GM21529 (cell line): ENCODE results near the gene GPR137B.

Experiments used
- ATAC-seq: cut with Tn5 transposase; IDR thresholded peaks from one replicate; pipeline ENCODE4 v1.9.1; 2021; ENCODE audit not compliant: unreplicated experiment

Gene GPR137B

DNA sequence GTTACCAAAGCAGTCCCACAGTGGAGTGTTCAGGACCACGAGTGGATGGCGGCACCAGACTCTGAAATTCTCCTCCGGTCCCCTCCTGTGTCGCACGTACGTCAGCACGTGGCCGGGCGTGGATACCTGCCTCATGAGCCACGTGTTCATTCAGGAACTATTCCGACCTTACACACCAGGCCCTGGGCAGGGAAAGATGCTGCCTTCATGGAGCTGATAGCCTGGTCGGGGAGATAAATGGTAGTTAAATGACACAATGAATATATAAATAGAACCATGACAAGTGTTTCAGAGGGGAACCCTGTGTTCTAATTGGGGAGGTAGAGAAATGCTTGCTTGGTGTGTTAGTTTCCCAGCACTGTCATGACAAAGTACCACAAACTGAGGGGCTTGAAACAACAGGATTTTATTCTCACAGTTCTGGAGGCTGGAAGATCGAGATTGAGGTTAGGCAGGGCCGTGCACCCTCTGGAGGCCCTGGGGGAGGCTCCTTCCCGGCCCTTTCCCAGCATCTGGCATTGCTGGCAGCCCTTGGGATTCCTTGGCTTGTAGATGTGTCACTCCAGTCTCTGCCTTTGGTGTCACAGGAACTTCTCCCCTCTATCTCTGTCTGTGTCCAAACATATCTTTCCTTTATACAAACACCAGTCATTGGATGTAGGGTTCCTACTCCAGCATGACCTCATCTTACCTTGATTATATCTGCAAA is 28.9 kb upstream of the GPR137B start:
- no peak for ATAC-seq

GRCh38 chr1:236114076-236114747 is 28.1 kb upstream of the GPR137B start:
- no peak for ATAC-seq

DNA sequence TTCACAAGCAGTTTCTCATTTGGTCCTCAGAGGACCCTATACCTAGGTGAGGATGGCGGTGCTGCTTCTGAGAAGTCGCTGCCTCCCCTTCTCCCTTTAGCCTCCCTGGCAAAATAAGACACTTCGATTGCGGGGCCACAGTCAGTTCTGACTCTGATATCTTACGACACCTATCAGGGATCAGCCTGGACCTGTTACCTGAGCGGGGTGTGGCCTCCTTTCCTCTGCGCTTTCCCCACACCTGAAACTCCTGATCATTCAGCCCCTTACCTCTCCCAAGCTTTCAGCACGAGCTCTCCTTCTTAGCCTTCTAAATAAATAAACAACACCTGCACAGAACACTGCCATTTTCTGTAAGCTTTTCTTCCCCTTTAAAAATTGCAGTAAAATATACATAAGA is 24.6 kb upstream of the GPR137B start:
- ATAC-seq: no peak

GRCh38 chr1:236119943-236120484 is 22.3 kb upstream of the GPR137B start:
- ATAC-seq: no peak

DNA sequence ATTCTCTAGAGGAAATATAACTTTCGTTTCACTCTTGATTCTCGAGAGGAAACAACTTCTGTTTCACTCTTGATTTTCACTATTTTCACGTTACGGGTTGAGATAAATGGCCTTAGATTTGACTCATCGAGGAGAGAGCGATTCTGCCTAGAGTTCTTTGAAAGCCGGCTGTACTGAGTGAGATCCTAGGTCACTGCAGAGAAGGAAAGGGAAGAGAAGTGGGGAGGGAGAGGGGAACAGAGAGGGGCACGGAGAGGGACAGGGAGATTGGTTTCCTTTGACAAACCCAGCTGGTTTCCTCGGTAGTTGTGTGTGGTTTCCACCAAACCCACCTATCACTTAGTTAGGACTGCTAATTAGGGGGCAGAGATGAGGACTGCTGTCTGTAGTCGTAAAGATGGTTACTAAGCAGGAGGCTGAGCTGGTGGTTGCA is 21.6 kb upstream of the GPR137B start:
- peak; percentile 57 for ATAC-seq

DNA sequence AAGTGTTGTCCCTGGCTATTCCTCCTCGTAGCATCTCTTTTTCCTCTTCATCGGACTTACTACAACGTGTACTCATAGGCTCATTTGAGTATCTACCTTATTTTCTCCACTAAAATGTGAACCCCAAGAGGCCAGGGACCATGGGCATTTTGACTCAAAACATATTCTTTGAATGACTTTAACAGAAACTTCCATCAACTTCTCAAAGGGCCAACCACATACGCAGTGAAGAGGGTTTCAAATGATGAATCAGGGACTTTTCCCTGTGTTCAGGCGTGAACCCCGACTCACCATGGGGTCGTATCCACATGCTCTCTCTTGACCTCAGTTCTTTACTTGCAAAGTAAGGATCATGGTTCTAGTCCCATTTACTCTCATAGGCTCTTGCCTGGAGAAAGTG is 20.2 kb upstream of the GPR137B start:
- ATAC-seq: peak; percentile 62

GRCh38 chr1:236123563-236123962 is 18.8 kb upstream of the GPR137B start:
- no peak for ATAC-seq

- ATAC-seq: no peak
Observed at GRCh38 chr1:236124965-236125364, 17.4 kb upstream of the GPR137B start.

GRCh38 chr1:236127045-236127444 is 15.3 kb upstream of the GPR137B start:
- ATAC-seq: no peak

DNA sequence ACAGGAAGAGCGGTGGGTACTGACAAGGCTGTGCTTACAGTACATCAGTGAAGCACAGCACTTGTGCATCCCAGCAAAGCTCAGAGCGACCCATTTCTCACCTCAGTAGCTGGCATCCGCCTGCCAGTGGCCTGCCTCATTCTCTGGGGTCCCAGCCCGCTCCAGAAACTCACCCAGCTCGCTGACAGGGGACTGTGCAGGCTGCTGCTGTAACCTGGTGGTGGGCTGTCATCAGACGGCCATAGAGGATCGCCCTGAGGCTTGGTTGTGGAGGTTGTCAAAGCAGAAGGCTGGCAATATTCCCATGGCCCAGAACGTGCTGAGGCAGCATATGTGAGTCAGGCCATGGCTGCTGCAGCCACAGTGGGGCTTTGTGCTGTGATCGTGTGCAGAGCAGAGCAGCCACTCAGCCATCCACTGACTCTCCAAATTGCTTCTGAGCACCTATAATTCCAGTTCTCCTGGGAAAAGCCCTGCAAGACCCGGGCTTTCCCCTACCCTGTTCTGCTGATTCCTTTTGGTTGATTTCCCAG is 13.6 kb upstream of the GPR137B start:
- no peak for ATAC-seq

DNA sequence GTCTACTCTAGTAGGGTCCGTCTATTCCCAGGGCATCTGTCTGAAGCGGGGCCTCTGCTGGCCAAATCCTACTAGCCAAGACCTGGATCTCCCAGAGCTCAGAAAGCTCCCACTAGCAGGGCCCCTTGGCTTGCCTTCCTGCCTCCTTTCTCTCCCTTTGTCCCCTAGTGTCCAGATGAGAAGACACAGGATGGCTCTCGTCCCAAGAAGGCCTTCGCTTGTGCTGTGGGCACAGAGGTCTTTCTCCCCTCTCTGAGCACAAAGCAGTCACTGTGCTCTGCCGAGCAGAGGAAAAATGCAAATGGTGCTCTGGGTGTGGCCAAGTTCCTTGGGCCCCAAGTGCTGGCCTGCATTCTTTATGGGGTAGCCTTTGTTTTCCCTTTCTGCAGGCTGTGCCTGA is 13.0 kb upstream of the GPR137B start:
- no peak for ATAC-seq

- no peak for ATAC-seq
Observed at GRCh38 chr1:236130372-236130771, 12.0 kb upstream of the GPR137B start.

GRCh38 chr1:236131916-236132315 is 10.4 kb upstream of the GPR137B start:
- ATAC-seq: no peak

GRCh38 chr1:236132420-236133046 is 9.8 kb upstream of the GPR137B start:
- ATAC-seq: no peak

DNA sequence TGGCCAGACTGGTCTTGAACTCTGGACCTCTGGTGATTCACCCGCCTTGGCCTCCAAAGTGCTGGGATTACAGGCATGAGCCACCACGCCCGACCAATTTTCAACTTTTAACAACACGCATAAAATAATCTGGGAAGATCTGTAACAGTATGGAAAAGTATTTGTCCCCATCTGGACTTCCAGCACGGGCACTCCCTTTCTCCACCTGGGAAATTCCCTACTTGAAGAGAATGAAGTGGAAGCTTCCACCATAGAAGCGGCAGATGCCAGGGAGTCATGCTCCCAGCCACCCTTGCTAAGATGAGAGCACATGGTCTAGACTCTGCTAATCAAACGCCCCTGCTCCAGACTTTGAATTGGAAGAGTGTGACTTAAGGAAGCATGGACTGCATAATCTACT is 9.0 kb upstream of the GPR137B start:
- no peak for ATAC-seq

GRCh38 chr1:236133802-236134201 is 8.5 kb upstream of the GPR137B start:
- ATAC-seq: no peak

DNA sequence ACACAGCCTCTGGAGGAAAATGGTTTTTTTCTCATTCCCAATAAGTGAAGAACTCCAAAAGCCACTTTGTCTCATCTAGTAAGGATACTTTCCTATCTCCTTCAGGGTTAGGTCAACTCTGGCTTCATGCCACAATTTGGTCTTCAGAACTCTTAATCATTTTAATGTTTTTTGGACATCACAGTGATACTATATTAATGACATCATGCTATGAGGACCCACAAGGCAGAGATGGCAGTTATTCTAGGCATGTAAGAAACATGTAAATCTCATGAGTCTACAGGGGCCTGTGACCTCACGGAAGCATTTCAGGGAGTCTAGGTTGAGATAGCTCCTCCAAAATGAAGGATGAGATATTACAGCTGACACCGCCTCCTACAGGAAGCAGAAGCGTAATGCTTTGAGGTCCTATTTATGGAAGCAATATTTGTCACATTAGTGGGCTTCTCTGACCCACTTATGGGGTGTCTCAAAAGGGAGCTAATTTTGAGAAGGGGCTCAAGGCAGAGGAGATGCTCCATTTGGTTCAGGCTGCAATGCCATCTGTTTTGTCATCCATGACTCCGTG is 5.0 kb upstream of the GPR137B start:
- ATAC-seq: no peak

- no peak for ATAC-seq
Observed at GRCh38 chr1:236139495-236139894, 2.8 kb upstream of the GPR137B start.

- ATAC-seq: no peak
Observed at GRCh38 chr1:236140705-236141446, 1.5 kb upstream of the GPR137B start.

- ATAC-seq: no peak
Observed at GRCh38 chr1:236141447-236142252, 689 bp upstream of the GPR137B start.
